ENCODE measurements around the gene TOMT. TPM values are rescaled to one million over a fixed set of nuclear protein-coding genes. Genes with fewer than 3 reads are reported as not detected.

TOMT gene
- total RNA-seq, 2 donors from 2014 or later, result not detected

DNA sequence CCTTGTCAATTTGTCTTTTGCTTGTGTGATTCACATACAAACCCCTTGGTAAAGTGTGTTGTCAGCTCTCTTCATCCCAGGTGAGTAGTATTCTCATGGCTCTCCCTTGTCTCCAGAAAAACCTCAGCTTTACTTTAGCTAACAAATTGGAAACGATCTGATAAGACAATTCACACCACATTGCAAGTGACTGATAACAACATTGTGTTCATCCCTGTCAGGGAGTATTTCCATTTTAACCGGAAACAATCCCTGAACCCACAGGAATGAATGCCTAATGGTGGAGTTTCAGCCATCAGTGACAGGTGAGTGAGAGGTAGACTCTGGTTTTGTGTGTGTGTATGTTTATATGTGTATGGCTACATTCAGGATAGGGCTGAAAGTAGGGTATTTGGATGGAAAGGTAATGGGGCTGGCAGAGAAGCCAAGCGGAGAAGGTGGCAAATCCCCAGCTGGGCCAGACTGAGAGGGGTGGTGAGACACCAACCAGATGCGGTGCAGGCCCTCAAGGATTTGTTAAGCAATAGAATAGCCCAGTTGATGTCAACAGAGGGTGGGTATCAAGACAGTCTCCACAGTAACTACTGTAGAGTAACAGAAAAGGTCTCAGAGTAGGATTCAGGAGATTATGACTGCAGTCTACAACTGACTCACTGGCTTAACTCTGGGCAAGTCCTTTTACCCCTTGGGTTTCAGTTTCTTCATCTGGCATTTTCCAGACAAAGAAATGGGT, 17.5 kb upstream of the TOMT start:
- TF ChIP-seq, protein P1, sequence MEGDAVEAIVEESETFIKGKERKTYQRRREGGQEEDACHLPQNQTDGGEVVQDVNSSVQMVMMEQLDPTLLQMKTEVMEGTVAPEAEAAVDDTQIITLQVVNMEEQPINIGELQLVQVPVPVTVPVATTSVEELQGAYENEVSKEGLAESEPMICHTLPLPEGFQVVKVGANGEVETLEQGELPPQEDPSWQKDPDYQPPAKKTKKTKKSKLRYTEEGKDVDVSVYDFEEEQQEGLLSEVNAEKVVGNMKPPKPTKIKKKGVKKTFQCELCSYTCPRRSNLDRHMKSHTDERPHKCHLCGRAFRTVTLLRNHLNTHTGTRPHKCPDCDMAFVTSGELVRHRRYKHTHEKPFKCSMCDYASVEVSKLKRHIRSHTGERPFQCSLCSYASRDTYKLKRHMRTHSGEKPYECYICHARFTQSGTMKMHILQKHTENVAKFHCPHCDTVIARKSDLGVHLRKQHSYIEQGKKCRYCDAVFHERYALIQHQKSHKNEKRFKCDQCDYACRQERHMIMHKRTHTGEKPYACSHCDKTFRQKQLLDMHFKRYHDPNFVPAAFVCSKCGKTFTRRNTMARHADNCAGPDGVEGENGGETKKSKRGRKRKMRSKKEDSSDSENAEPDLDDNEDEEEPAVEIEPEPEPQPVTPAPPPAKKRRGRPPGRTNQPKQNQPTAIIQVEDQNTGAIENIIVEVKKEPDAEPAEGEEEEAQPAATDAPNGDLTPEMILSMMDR (conservative IDR thresholded peaks at IDR 0.05), result no peak
- peaks cover 43% of the 10 kb centered on the region for H3K4me1 Mint-ChIP-seq
- Histone ChIP-seq H3K27ac (ENCODE audit: low read depth, low read length) (no peak overlapping the region), H3K27me3 (ENCODE audit: control insufficient read depth, insufficient read depth, low read length, poor library complexity, severe bottlenecking) (no peaks in the 10 kb centered on the region), H3K4me1 (ENCODE audit: control insufficient read depth, insufficient read depth, low read length) (peaks cover 28% of the 10 kb centered on the region), H3K36me3 (ENCODE audit: control insufficient read depth, insufficient read depth, low read length) (peaks cover 10% of the 10 kb centered on the region), H3K4me3 (ENCODE audit: low read length) (peak overlapping the region; percentile 0), H3K9ac (ENCODE audit: extremely low read depth, low read length, poor library complexity, severe bottlenecking) (peak overlapping the region; percentile 5), H3K9me3 (ENCODE audit: control insufficient read depth, low read length) (no peaks in the 10 kb centered on the region)
- H3K36me3 Mint-ChIP-seq (ENCODE audit: low read depth), result peaks cover 2% of the 10 kb centered on the region
- WGBS, 2 experiments (ENCODE audit: insufficient coverage in 1 of 2, insufficient read length in 1 of 2), result 66 to 73% methylated on average over 4 of the region's 4 CpGs
- H3K4me3 Mint-ChIP-seq, result no peak overlapping the region
- peak overlapping the region; percentile 79 for H3K27ac Mint-ChIP-seq
- H3K27me3 Mint-ChIP-seq (ENCODE audit: insufficient read depth), result no peaks in the 10 kb centered on the region
- peak; percentile 64 for DNase-seq
- no peaks in the 10 kb centered on the region for H3K9me3 Mint-ChIP-seq

DNA sequence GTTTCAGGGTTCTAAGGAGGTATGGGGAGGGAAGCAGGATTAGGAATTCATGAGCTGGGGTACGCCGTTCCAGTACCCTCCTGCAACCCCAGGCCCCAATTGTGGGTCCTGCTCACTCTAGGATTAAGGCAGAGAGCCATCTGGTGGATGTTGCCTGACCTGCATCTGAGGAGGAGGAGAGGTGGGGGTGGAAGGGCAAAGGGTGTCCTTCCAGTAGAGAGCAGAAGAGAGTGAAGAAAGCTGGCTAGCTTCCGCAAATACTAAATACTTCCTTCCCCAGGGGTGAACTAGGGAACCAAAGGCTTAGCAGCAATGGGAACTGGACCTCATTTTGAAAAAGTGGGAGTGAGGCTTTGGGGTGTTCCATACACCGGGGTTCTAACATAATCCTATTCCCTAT, 14.4 kb upstream of the TOMT start:
- no peaks in the 10 kb centered on the region for H3K27me3 Mint-ChIP-seq (ENCODE audit: insufficient read depth)
- no peak overlapping the region for H3K4me3 ChIP-seq (ENCODE audit: low read length)
- WGBS, 2 experiments (ENCODE audit: insufficient coverage in 1 of 2, insufficient read length in 1 of 2), result 67 to 78% methylated on average over 2 to 3 of the region's 4 CpGs
- TF ChIP-seq, protein P1 (conservative IDR thresholded peaks at IDR 0.05), result peak; percentile 93
- H3K27ac Mint-ChIP-seq, result peak overlapping the region; percentile 71
- H3K36me3 Mint-ChIP-seq (ENCODE audit: low read depth), result peaks cover 14% of the 10 kb centered on the region
- H3K9ac ChIP-seq (ENCODE audit: extremely low read depth, low read length, poor library complexity, severe bottlenecking), result no peak overlapping the region
- H3K27ac ChIP-seq (ENCODE audit: low read depth, low read length), result no peak overlapping the region
- no peak overlapping the region for H3K4me3 Mint-ChIP-seq
- DNase-seq, result peak; percentile 95
- H3K9me3 ChIP-seq (ENCODE audit: control insufficient read depth, low read length), result no peaks in the 10 kb centered on the region
- H3K4me1 Mint-ChIP-seq, result peaks cover 39% of the 10 kb centered on the region
- H3K9me3 Mint-ChIP-seq, result no peaks in the 10 kb centered on the region
- no peaks in the 10 kb centered on the region for H3K27me3 ChIP-seq (ENCODE audit: control insufficient read depth, insufficient read depth, low read length, poor library complexity, severe bottlenecking)
- peaks cover 12% of the 10 kb centered on the region for H3K36me3 ChIP-seq (ENCODE audit: control insufficient read depth, insufficient read depth, low read length)
- H3K4me1 ChIP-seq (ENCODE audit: control insufficient read depth, insufficient read depth, low read length), result peaks cover 28% of the 10 kb centered on the region

DNA sequence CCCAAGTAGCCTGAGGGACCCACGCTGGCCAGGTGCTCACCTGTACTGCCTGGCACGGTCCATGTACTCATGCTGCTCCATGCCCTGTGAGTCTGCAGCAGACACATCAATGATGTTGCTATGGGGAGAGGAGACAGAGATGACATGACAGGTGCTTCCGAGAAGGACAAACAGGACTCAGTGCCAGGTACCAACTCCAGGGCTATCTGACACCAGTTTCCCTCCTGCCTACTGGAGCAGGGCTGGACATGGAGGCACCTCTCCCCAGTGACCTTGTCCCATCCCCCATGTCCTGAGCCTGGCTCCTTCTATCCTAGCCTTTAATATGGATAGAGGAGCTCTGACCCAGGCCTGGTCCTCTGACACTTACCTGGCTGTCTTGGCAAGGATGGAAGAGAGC, 7.0 kb upstream of the TOMT start:
- H3K36me3 Mint-ChIP-seq (ENCODE audit: low read depth), result peaks cover 54% of the 10 kb centered on the region
- Histone ChIP-seq H3K27ac (ENCODE audit: low read depth, low read length) (no peak overlapping the region), H3K4me1 (ENCODE audit: control insufficient read depth, insufficient read depth, low read length) (no peaks in the 10 kb centered on the region), H3K27me3 (ENCODE audit: control insufficient read depth, insufficient read depth, low read length, poor library complexity, severe bottlenecking) (no peaks in the 10 kb centered on the region), H3K4me3 (ENCODE audit: low read length) (no peak overlapping the region), H3K9ac (ENCODE audit: extremely low read depth, low read length, poor library complexity, severe bottlenecking) (no peak overlapping the region), H3K9me3 (ENCODE audit: control insufficient read depth, low read length) (no peaks in the 10 kb centered on the region), H3K36me3 (ENCODE audit: control insufficient read depth, insufficient read depth, low read length) (peaks cover 62% of the 10 kb centered on the region)
- H3K27me3 Mint-ChIP-seq (ENCODE audit: insufficient read depth), result no peaks in the 10 kb centered on the region
- no peak for DNase-seq
- WGBS, 2 experiments (ENCODE audit: insufficient coverage in 1 of 2, insufficient read length in 1 of 2), result 95 to 97% methylated on average over 2 to 3 of the region's 3 CpGs
- TF ChIP-seq, protein P1 (conservative IDR thresholded peaks at IDR 0.05), result no peak
- H3K9me3 Mint-ChIP-seq, result peaks cover 3% of the 10 kb centered on the region
- no peak overlapping the region for H3K4me3 Mint-ChIP-seq
- H3K4me1 Mint-ChIP-seq, result peaks cover 20% of the 10 kb centered on the region
- H3K27ac Mint-ChIP-seq, result no peak overlapping the region

All from endodermal cell (in vitro differentiated cells).